GM12878 (cell line): ENCODE data around the gene CD300A. TPM values are rescaled to one million over a fixed set of nuclear protein-coding genes. Genes with fewer than 3 reads are reported as not detected.

Experiments
- ATAC-seq: fragments of 200-7000 bp; cut with Tn5 transposase; 3 replicates; pipeline ENCODE4 v1.9.1; 2020; ENCODE audit warnings: mild to moderate bottlenecking, moderate library complexity
- BruUV-seq: library from RNA; stranded (reverse); fragments of 400-500 nt; replicated peaks from 2 replicates; lab custom pipeline; 2021; lab: Mats Ljungman, UMichigan
- CTCF ChIA-PET: fragments of 300-600 bp; sonication (Branson Sonifier 250); formaldehyde crosslinking; extraction: SDS; loops from one replicate; lab custom pipeline; 2021; ENCODE audit warnings: inconsistent platforms; lab: Yijun Ruan, JAX
- POLR2A ChIA-PET: fragments of 350-600 bp; formaldehyde crosslinking; extraction: SDS; loops from one replicate; lab custom pipeline; 2021; ENCODE audit warnings: inconsistent platforms; lab: Charles Lee
- RAD21 ChIA-PET: fragments of 300-600 bp; sonication (Branson Sonifier 250); formaldehyde crosslinking; loops from one replicate; lab custom pipeline; 2023; ENCODE audit warnings: antibody characterized with exemption; ENCODE audit not compliant: unreplicated experiment; lab: Charles Lee
- SMC1A ChIA-PET: fragments of 300-600 bp; sonication (Branson Sonifier 250); formaldehyde crosslinking; loops from one replicate; lab custom pipeline; 2023; ENCODE audit not compliant: unreplicated experiment, uncharacterized antibody; lab: Charles Lee
- DNase-seq: peaks from one replicate; pipeline ENCODE4 v3.0.0-alpha.2; 2011; ENCODE audit warnings: low read depth, low spot score
- FAIRE-seq: peaks from 3 replicates; lab custom pipeline; 2011; peaks lifted over from hg19 to GRCh38; lab: Jason Lieb, UNC
- H2AFZ ChIP-seq: 2 replicates; pipeline ENCODE4 v1.6.0; 2011; ENCODE audit warnings: low read depth, low read length, control low read depth; ENCODE audit not compliant: control insufficient read depth
- H3K27ac ChIP-seq: 2 replicates; pipeline ENCODE4 v1.5.1; 2011; ENCODE audit warnings: control low read depth; ENCODE audit not compliant: control insufficient read depth, insufficient read depth
- H3K27me3 ChIP-seq, 2 experiments: replicated peaks in 1 of 2; 2 replicates each; pipeline versions ENCODE4 v1.6.0 to v1.6.1; 2011; ENCODE audit warnings: low read length in 1 of 2; ENCODE audit not compliant: control insufficient read depth in 2 of 2, insufficient read depth in 2 of 2
- H3K36me3 ChIP-seq, 2 experiments: 2 replicates each; pipeline ENCODE4 v1.5.1; 2011; ENCODE audit warnings: low read length in 1 of 2; ENCODE audit not compliant: control insufficient read depth in 2 of 2, insufficient read depth in 2 of 2
- H3K4me1 ChIP-seq: 2 replicates; pipeline ENCODE4 v1.6.1; 2011; ENCODE audit warnings: mild to moderate bottlenecking, low read length, moderate library complexity, mixed read lengths; ENCODE audit not compliant: control insufficient read depth, insufficient read depth
- H3K4me2 ChIP-seq: 2 replicates; pipeline ENCODE4 v1.6.0; 2011; ENCODE audit warnings: control low read depth; ENCODE audit not compliant: control insufficient read depth, insufficient read depth
- H3K4me3 ChIP-seq: fragments of 200-600 bp; sonication (generic); 2 replicates; pipeline ENCODE4 v1.5.1; 2016
- H3K79me2 ChIP-seq: 2 replicates; pipeline ENCODE4 v1.6.0; 2011; ENCODE audit warnings: low read length; ENCODE audit not compliant: control insufficient read depth, insufficient read depth
- H3K9ac ChIP-seq: 2 replicates; pipeline ENCODE4 v1.8.0; 2011; ENCODE audit warnings: low read length, control low read depth, mixed read lengths; ENCODE audit not compliant: control insufficient read depth, insufficient read depth
- H3K9me3 ChIP-seq: replicated peaks from 3 replicates; pipeline ENCODE4 v1.5.1; 2011; ENCODE audit warnings: mild to moderate bottlenecking, low read length; ENCODE audit not compliant: control insufficient read depth, insufficient read depth
- H4K20me1 ChIP-seq: 2 replicates; pipeline ENCODE4 v1.6.0; 2011; ENCODE audit not compliant: control insufficient read depth, insufficient read depth
- BCLAF1 ChIP-seq: fragments of 450-650 bp; IDR thresholded peaks from 2 replicates; pipeline ENCODE4 v1.6.1; 2017; ENCODE audit warnings: antibody characterized with exemption, mild to moderate bottlenecking, moderate library complexity
- EZH2 ChIP-seq: IDR thresholded peaks from 2 replicates; pipeline ENCODE4 v1.6.1; 2012; ENCODE audit warnings: low read depth, mild to moderate bottlenecking, control low read depth, inconsistent platforms, low read length, borderline replicate concordance; ENCODE audit not compliant: control insufficient read depth
- IKZF1 ChIP-seq: fragments of 450-650 bp; conservative IDR thresholded peaks from 2 replicates; pipeline ENCODE4 v1.6.1; 2017; ENCODE audit warnings: antibody characterized with exemption, mild to moderate bottlenecking
- REST ChIP-seq: IDR thresholded peaks from 2 replicates; pipeline ENCODE4 v1.6.1; 2012; ENCODE audit warnings: mild to moderate bottlenecking, low read depth, low read length
- SUZ12 ChIP-seq: fragments of 200-600 bp; sonication (generic); IDR thresholded peaks from one replicate; pipeline ENCODE4 v1.6.1; 2018; ENCODE audit warnings: antibody characterized with exemption, mild to moderate bottlenecking; ENCODE audit not compliant: unreplicated experiment
- YBX1 ChIP-seq: fragments of 450-650 bp; IDR thresholded peaks from 2 replicates; pipeline ENCODE4 v1.6.1; 2016; ENCODE audit warnings: antibody characterized with exemption
- WGBS: methylation state at CpG from one replicate; pipeline ENCODE4 v1.1.6; 2016; ENCODE audit warnings: low lambda C conversion rate; ENCODE audit not compliant: insufficient replicate concordance, insufficient coverage; ENCODE audit errors: missing lambda C conversion rate; 5-methylcytosine and 5-hydroxymethylcytosine counted together
- in situ Hi-C: fragments of 300-500 bp; cut with MboI; formaldehyde crosslinking; loops from 9 replicates; pipeline ENCODE4 v1.14.3; 2018; ENCODE audit warnings: mixed read lengths
- intact Hi-C: fragments of 100-400 bp; cut with micrococcal nuclease; formaldehyde crosslinking; loops from one replicate; pipeline ENCODE4 v1.14.2; 2022; ENCODE audit not compliant: unreplicated experiment
- polyA plus RNA-seq, 11 experiments: library from polyadenylated mRNA; depleted of rRNA in 4 of 11; unstranded in 6 of 11; stranded (reverse) in 5 of 11; fragments of >200 nt; fragmentation: Nextera tagmentation in 4 of 11; fragmentation: Illumina TruSeq in 1 of 11; extraction: Ambion mirVana in 4 of 11; extraction: Trizol in 1 of 11; gene quantifications; 1 replicate in 1 of 11; 2 replicates in 10 of 11; pipeline versions ENCODE4 v1.2.1 to v1.2.3, GENCODE V29; 2011 to 2016; ENCODE audit warnings: inconsistent platforms in 2 of 11, missing spikeins in 2 of 11, low read depth in 1 of 11
- total RNA-seq, 4 experiments: library from RNA; depleted of rRNA in 3 of 4; stranded (reverse); fragments of >200 nt in 3 of 4; fragmentation: Illumina TruSeq in 1 of 4; extraction: Trizol in 1 of 4; gene quantifications; 2 replicates each; pipeline versions ENCODE4 v1.2.1 to v1.2.3, GENCODE V29; 2013 to 2021

The CD300A gene
- total and polyA plus RNA-seq, 10 of the 15 experiments (the other 5 are each of a cell fraction or from before 2014, with no cell fraction given): 10.6 to 128 (median 36.1) TPM

GRCh38 chr17:74452033-74452840 is 14.2 kb upstream of the CD300A start:
- ChIA-PET POLR2A (no interaction called here), CTCF (interaction anchor here (1.1 to 10.5 kb wide), 6 partner anchors 9 to 84 kb away, joined by 3 to 314 read pairs (median 40); partner anchors contain the start of gene GPR142), RAD21 (interaction anchor here (1.0 to 2.6 kb wide), 4 partner anchors 17 to 80 kb away, joined by 3 to 10 read pairs (median 6); no protein-coding TSS in a partner anchor), SMC1A (interaction anchor here (1.6 to 2.0 kb wide), 2 partner anchors 14 to 59 kb away, joined by 6 to 7 read pairs; no protein-coding TSS in a partner anchor)
- TF ChIP-seq EZH2: no peak
- no peak for TF ChIP-seq SUZ12
- no peak for TF ChIP-seq BCLAF1
- no peak for TF ChIP-seq REST
- TF ChIP-seq IKZF1: 0 out of 2 replicates have a peak, but pooled peaks have one; percentile 15
- no peak for TF ChIP-seq YBX1
- no TSS peak for BruUV-seq
- H3K36me3 ChIP-seq: no peaks in the 10 kb centered on the region
- H4K20me1 ChIP-seq: no peaks in the 10 kb centered on the region
- no peaks in the 10 kb centered on the region for H3K9me3 ChIP-seq
- H3K9ac ChIP-seq: no peak overlapping the region; the same call in 1 of the 2 replicates
- no peak overlapping the region for H3K27ac ChIP-seq
- intact Hi-C loops (no loop called here), in situ Hi-C loops (no loop called here)
- WGBS: 28% methylated on average over 16 of the region's 16 CpGs
- no peak for FAIRE-seq
- no peak overlapping the region for H3K4me3 ChIP-seq
- no peak for DNase-seq
- H3K4me2 ChIP-seq: no peak overlapping the region
- H2AFZ ChIP-seq: no peak overlapping the region
- no peaks in the 10 kb centered on the region for H3K79me2 ChIP-seq
- H3K27me3 ChIP-seq: peaks cover 0 to 2% of the 10 kb centered on the region in 2 experiments; a peak in 2 of 4 replicates
- H3K4me1 ChIP-seq: peaks cover 14% of the 10 kb centered on the region
- ATAC-seq: no peak
